Body of pancreas (tissue), 4 donors: ENCODE measurements around the gene ERBB2.
"Not testable (repeated sequence)": the region's sequence is repeated elsewhere in the genome, so short reads cannot be mapped to it uniquely, and the experiment has no call there.

Experiments used
- POLR2A ChIP-seq, 3 donors: fragments of 450-650 bp; IDR thresholded peaks; one replicate each; pipeline ENCODE4 v1.6.1; 2016; ENCODE audit warnings: antibody characterized with exemption in 3 of 3, mild to moderate bottlenecking in 2 of 3
- TF ChIP-seq, protein P1 (sequence below), 7 experiments: fragments of 450-650 bp in 4 of 7; fragments of 200-600 bp in 3 of 7; sonication (generic) in 3 of 7; IDR thresholded peaks; one replicate each; pipeline ENCODE4 v1.5.1; 2016 to 2019; ENCODE audit warnings: antibody characterized with exemption in 7 of 7

DNA sequence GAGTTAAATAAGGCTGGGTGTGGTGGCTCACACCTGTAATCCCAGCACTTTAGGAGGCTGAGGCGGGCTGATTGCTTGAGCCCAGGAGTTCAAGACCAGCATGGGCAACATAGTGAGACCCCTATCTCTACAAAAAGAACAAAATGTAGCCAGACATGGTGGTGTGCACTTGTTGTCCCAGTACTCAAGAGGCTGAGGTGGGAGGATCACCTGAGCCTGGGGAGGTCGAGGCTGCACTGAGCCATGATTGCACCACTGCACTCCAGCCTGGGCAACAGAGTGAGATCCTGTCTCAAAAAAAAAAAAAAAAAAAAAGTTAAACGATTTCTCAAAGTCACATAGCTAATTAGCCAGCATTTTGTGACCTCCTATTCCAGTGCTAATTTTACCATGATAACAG is 64.3 kb downstream of the ERBB2 start:
- TF ChIP-seq, protein P1, sequence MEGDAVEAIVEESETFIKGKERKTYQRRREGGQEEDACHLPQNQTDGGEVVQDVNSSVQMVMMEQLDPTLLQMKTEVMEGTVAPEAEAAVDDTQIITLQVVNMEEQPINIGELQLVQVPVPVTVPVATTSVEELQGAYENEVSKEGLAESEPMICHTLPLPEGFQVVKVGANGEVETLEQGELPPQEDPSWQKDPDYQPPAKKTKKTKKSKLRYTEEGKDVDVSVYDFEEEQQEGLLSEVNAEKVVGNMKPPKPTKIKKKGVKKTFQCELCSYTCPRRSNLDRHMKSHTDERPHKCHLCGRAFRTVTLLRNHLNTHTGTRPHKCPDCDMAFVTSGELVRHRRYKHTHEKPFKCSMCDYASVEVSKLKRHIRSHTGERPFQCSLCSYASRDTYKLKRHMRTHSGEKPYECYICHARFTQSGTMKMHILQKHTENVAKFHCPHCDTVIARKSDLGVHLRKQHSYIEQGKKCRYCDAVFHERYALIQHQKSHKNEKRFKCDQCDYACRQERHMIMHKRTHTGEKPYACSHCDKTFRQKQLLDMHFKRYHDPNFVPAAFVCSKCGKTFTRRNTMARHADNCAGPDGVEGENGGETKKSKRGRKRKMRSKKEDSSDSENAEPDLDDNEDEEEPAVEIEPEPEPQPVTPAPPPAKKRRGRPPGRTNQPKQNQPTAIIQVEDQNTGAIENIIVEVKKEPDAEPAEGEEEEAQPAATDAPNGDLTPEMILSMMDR (IDR thresholded peaks at IDR 0.05) = not testable (repeated sequence)
- not testable (repeated sequence) for TF ChIP-seq POLR2A (IDR thresholded peaks at IDR 0.05)
